Measurements from ENCODE around the gene PIEZO1.

DNA sequence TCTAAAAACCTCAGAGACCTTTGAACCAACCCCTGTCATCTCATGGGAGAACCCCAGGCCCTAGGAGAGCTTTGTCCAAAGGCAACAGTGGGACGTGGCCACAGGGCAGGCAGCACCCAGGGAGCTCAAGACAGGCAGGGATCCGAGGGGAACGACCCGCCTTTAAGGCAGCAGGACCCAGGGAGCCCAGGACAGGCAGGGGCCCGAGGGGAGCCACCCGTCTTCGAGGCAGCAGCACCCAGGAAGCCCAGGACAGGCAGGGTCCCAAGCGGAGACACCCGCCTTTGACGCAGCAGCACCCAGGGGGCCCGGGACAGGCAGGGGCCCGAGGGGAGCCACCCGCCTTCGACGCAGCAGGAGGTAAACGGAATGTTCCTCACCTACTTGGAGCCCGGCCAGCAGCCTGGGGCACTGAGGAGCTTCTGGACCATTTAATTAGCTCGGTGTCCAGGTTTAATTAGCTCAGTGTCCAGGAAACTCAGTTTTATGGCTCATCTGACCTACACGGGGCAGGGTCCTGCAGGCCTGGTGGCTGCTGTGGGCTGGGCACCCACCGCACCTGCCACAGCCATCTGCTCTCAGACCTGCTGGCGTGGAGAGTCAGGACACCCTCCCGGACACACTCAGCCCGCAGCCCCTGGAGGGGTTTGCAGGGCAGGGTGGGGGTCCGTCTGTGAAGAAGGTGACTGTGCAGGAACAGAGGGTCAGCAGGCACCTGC lies 24.4 kb downstream of the PIEZO1 start:
- TF ChIP-seq POLR2A (IDR thresholded peaks at IDR 0.05; ENCODE audit: extremely low read depth, insufficient read length) (no peak), MYC (IDR thresholded peaks at IDR 0.05; ENCODE audit: low read depth, low read length) (no peak)
- TF ChIP-seq, protein P1, sequence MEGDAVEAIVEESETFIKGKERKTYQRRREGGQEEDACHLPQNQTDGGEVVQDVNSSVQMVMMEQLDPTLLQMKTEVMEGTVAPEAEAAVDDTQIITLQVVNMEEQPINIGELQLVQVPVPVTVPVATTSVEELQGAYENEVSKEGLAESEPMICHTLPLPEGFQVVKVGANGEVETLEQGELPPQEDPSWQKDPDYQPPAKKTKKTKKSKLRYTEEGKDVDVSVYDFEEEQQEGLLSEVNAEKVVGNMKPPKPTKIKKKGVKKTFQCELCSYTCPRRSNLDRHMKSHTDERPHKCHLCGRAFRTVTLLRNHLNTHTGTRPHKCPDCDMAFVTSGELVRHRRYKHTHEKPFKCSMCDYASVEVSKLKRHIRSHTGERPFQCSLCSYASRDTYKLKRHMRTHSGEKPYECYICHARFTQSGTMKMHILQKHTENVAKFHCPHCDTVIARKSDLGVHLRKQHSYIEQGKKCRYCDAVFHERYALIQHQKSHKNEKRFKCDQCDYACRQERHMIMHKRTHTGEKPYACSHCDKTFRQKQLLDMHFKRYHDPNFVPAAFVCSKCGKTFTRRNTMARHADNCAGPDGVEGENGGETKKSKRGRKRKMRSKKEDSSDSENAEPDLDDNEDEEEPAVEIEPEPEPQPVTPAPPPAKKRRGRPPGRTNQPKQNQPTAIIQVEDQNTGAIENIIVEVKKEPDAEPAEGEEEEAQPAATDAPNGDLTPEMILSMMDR (IDR thresholded peaks at IDR 0.05; ENCODE audit: low read depth, low read length), result no peak
- TF ChIP-seq, protein P2, sequence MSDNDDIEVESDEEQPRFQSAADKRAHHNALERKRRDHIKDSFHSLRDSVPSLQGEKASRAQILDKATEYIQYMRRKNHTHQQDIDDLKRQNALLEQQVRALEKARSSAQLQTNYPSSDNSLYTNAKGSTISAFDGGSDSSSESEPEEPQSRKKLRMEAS (IDR thresholded peaks at IDR 0.05; ENCODE audit: low read depth, low read length), result no peak
